GM15510 (cell line): ENCODE measurements around the gene TTC17.

Experiments used
- POLR2A ChIP-seq: IDR thresholded peaks from 3 replicates; pipeline ENCODE4 v1.6.1; 2011; ENCODE audit warnings: borderline replicate concordance; ENCODE audit not compliant: insufficient read length; ENCODE audit errors: extremely low read depth

The TTC17 gene

GRCh38 chr11:43418197-43418596 lies 59.5 kb downstream of the TTC17 start:
- no peak for TF ChIP-seq POLR2A

DNA sequence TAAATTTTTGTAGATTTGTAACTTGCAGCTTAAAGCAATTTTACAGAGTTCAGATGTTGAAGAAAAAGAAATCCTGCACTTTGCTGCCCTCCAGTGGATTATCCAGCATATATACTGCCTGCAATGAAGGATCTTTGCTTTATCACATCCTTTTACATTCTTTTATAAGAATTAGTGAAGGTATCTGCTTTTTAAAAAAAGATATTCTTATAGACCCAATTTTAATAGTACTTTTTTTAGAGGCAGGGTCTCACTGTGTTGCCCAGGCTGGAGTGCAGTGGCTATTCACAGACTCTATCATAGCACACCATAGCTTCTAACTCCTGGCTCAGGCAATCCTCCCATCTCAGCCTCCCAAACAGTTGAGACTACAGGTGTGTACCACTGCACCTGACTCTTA lies 60.7 kb downstream of the TTC17 start:
- TF ChIP-seq POLR2A: no peak

GRCh38 chr11:43427971-43428370 lies 69.3 kb downstream of the TTC17 start:
- no peak for TF ChIP-seq POLR2A

DNA sequence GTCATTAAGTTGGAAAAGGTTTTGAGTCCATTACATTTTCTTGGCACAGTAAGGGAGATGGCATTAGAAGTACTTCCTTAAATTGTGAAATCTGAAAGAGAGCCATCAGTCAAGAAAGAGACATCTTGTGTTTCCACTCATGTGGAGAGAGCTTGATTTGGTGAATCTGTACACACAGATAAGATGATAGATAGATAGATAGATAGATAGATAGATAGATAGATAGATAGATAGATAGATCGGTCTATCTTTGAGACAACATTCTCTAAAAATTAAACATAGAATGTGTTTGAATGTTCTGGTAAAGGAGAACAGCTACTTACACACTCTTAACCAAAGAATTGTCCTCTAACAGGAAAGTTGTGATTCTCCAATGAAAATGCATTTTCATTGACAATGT lies 76.2 kb downstream of the TTC17 start:
- no peak for TF ChIP-seq POLR2A

DNA sequence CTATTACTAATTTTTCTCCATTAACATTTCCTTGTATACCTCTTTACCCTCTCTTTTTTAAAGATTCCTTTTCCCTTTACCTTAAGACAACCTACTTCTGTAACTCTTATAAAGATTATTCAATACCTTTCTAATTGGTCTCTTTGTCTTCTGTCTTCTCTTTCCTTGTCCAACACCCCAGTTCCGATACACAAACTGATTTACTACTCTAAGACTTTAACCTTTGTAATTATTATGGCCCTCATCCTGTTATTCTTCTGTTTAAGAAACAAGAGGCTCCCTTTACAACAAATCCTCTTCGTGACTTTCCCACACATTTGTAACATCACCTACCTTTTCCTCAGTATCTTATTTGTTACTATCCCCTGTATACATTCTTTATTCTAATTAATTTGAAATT lies 81.8 kb downstream of the TTC17 start:
- no peak for TF ChIP-seq POLR2A

- TF ChIP-seq POLR2A: no peak
Observed at GRCh38 chr11:43443811-43444210, 85.1 kb downstream of the TTC17 start.

DNA sequence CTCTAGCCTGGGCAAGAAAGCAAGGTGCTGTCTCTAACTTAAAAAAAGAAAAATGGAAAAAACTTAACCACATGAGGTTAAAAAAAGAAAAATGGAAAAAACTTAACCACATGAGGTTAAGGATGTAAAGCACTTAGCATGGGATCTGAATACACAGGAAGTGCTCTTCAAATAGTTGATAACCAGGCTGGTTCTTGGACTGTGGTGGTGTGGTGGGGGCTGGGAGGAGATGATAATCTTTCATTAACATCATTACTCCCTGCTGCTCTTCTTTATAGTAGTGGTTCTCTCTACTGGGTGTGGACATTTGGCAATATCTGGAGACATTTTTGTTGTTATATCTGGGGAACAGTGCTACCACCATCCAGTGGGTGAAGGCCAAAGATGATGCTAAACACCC lies 88.4 kb downstream of the TTC17 start:
- no peak for TF ChIP-seq POLR2A

- TF ChIP-seq POLR2A: no peak
Observed at GRCh38 chr11:43458486-43458885, 99.8 kb downstream of the TTC17 start.

DNA sequence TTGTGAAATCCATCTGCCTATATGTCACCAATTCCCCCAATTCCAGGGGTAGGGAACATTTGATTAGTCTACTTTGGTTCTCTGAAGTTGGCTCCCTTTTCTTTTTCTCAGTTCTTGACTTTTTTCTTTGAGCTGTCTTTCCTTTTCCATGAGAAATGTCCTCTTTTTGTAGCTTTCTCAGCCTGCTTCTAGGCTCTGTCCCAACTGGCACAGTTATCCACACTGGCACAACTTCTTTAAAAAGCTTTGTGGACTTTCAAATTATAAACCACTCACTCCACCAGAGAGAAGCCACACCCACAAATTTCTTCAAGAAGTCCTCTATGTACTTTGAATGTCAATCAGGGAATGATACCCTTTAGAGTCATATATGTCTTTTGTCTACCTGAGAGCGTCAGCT lies 100.5 kb downstream of the TTC17 start:
- no peak for TF ChIP-seq POLR2A

DNA sequence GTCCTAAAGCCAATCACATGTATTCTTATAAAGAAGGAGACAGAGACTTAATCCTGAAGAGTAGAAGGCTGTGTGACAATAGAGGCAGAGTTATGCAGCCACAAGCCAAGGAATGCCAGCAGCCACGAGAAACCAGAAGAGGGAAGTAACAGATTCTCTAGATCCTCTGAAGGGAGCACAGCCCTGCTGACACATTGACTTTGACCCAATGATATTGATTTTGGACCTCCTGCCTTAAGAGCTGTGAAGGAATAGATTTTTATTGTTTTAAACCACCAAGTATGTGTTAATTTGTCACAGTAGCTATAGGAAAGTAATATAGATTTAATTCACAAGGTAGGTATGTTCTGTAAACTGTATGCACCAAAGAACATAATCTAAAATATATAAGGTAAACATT lies 103.6 kb downstream of the TTC17 start:
- no peak for TF ChIP-seq POLR2A

DNA sequence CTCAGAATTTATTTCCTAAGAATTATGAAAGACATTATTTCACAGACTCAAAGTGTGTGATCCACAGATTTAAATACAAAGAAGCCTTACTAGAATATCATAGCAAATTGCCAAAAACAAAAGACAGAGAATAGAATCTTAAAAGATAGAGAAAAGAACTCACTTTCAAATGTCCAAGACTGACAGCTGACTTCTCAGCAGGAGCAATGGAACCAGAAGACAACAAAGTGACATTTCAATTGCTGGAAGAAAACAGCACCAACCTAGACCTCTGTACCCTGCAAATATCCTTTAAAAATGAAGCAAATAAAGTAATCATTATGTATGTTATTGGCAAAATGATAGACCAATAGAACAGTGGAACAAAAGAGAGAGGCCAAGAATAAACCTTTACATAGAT lies 109.2 kb downstream of the TTC17 start:
- no peak for TF ChIP-seq POLR2A

DNA sequence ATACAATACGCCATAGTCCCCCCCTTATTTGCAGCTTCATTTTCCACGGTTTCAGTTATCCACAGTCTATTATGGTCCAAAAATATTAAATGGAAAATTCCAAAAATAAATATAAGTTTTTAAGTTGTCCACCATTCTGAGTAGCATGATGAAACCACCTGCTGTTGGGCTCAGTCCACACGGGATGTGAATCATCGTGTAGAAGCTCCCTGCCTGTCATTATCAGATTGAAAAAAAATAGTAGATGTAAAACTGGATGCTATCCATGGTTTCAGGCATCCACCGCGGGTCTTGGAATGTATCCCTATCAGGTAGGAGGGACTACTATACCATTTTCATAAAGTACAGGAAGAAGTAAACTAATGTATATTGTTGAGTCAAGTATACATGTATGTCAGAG lies 127.4 kb downstream of the TTC17 start:
- TF ChIP-seq POLR2A: no peak

DNA sequence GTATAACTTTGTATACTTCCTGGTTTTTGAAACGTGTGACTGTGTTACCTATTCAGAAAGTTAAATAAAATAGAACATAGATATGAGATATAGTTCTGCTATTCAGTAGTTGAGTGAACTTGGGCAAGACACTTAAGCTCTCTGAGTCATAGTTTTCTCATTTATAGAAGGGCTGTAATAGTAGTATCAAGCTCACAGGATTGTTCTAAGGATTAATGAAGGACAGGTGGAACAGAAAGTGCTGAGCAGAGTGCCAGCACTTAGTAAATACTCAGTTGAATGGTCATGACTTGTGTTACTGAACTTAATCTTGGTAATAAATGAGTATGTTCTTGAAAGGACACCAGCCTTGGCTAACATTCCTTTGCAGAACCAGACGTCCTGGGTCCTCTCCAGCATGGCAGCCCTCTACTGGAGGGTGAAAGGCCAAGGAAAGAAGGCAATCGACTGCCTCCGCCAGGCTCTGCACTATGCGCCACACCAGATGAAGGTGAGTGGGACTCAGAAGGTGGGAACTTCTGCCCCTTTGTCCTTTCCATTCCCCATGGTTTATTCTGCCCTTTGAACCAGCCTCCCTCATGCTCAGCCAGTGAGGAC lies 131.2 kb downstream of the TTC17 start:
- TF ChIP-seq POLR2A: no peak

DNA sequence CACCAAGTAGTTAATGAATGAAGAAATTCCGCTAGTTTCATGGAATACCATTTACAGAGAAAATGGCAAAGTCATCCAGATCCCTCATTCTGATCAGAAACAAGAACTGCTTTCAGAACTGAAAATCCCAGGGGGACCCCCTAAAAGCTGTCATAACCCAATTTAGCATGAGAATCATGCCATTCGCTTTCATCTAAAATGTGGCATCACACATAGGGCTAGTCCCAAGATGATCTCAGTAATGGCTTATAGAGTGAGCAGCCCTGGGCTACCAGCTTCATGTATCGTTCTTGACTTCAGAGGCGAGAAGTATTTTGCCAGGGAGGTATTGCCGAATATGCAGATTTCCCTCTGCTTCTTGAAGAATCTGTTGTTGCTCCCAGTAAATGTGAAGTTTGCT lies 134.0 kb downstream of the TTC17 start:
- no peak for TF ChIP-seq POLR2A

DNA sequence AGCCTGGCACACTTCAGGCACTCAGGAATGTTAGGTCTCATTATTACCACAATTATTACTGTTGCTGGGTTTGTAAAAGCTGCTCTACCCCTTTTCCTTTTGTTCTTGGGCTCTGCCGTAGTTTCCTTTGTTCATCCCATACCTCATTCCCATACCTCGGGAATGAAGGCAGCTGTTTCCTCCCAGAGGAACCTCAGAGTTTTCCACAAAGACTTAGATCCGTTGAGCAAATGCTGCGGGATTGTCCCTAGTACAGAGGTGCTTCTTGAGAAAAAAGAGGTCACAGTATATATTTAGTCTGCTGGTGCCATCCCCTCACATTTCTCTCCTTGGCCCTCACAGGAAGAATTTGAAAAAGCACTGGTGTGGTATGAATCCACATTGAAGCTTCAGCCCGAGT lies 134.7 kb downstream of the TTC17 start:
- TF ChIP-seq POLR2A: no peak

DNA sequence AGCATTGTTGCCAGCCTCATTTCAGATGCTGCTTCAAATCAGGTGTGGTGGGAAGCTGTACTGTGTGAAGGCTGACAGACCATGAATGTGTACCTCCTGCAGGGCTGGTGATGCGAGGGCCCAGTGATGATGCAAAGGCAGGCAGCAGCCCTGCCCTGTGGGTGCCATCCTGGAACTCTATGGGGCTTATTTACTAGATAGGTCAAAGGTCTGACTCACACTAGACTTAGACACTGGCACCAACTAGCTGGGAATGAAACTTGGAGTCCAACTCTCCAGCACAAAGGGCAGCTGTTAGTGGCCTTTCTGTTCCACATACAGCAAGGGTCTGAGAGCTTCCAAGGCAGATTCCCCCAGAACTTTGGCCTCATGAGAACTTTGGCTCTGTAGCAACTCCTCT lies 138.4 kb downstream of the TTC17 start:
- no peak for TF ChIP-seq POLR2A

DNA sequence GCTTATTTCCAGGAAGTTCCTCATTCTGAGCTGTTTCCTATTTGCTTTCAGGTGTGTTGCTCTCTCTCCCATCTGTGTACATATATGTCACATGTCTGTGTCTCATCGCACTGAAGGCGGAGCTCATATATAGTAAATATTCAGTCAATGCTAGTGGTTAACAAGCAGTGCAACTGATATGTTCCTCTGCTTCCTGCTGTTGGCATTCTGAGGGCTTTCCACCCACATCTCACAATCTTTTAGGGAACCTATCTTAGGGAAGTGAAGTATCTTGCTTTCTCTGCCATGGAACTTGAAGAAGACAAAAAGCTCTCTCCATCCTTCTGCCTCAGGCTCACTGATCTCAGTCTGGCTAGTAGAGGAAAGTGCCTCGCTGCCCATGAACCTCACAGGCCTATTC lies 139.8 kb downstream of the TTC17 start:
- TF ChIP-seq POLR2A: no peak
